ENCODE measurements around the gene NFASC. TPM values are rescaled to one million over a fixed set of nuclear protein-coding genes. Genes with fewer than 3 reads are reported as not detected.

Gene NFASC
- total RNA-seq, 1 experiment from 2014 or later, result 6.8 TPM

DNA sequence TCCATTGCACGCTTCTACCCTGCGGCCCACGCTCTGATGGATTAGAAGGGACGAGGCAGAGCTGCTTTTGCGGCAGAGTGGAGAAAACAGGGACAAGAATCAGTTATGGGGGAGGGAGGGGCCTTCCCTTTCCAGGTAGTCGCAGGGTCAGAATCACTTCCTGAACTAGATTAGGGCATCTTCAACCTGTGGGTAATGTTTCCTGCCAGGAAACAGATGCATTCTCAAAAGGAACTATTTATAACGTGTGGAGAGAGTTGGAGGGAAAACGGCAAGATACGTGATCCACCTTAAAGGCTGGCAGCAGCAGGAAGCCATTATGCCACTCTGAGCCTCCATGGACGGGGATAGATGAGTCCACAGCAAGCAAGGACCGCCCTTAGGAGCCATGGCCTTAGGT lies 112.5 kb downstream of the NFASC start:
- no peak for DNase-seq (ENCODE audit: low read depth)

DNA sequence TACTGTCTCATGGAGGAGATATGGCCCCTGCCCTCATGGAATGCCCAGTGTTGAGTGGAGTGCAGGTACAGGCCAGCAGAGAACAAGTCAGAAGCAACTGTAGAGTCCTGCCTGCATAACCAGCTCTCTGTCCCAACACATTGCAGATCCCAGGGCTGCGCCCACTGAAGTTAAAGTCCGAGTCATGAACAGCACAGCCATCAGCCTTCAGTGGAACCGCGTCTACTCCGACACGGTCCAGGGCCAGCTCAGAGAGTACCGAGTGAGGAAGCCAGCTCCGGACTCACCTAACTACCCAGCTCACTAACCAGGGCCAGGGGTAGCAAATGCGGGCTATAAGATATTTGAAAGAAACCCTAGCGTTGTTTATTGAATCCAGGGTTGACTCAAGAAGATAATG lies 113.2 kb downstream of the NFASC start:
- no peak for DNase-seq (ENCODE audit: low read depth)

DNA sequence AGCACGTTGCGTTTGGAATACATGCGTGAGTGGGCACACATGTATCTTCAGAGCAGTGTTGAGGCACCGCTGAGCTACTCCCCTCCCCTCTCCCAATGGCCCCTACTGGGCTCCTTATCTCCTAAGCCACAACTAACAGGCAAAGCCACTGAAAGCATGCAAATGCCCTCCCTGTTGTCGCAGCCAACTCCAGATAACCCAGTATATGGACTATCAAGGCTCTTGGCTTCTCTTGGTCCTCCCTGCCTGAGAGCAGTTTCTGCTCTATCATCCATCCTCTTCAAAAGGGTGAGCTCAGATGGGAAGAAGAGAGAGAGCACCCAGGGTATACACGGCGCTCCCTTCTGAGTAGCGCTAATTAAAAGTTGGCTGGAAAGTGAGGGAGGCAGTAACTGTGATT lies 113.8 kb downstream of the NFASC start:
- DNase-seq (ENCODE audit: low read depth), result no peak

DNA sequence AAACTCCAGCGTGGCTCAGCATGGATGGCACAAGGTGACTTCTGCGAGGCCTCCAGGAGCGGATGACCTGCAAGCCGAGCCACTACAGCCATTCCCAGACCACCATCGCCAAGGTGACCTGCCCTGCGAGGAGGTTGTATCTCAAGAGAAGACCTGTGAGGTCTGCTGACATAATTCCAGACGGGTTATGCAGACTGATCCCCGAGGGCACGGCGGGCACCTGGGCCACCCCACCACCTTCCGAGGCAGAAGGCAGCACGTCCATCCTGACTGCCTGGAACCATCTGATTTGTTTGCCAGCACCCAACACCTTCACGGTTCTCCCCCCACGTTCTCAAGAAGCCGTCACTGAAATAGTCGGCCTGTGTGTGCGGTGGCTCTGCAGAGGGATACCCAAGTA lies 115.5 kb downstream of the NFASC start:
- no peak for DNase-seq (ENCODE audit: low read depth)

DNA sequence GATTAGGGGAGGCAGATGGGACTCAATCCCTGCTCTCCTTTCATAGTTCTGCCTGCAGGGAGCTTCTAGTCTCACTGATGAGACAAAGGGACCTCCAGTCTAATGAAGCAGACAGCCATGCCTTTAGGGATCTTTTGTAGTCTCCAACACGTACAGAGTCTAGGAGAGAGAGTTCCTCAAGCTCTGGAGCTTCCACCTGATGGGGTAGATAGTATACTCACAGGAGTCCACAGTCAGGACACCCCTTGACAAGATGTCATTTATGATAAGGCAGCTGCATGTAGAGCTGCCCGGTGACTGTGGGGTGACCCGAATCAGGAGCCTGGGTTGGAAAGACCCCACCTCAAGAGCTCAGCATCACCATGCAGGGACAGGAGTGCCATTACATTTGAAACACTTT lies 117.0 kb downstream of the NFASC start:
- no peak for DNase-seq (ENCODE audit: low read depth)

DNA sequence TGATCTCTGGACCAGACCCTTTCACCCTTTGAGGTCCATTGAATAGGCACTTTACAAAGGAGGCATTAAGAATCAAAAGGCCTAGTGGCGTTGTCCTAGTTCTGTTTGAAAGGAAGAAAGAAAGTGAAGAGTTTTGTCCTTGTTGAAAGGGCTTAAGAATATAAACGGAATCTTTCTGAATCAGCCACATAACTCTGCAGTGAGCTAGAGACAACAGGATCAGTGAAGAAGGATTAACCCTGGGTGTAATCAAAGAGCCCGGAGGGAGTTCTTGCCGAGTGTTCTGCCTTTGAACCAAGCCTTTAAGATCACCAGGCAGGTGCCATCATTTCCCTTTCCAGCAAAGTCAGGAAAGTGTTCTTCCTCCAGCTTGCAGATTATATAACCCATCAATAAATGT lies 117.5 kb downstream of the NFASC start:
- no peak for DNase-seq (ENCODE audit: low read depth)

DNA sequence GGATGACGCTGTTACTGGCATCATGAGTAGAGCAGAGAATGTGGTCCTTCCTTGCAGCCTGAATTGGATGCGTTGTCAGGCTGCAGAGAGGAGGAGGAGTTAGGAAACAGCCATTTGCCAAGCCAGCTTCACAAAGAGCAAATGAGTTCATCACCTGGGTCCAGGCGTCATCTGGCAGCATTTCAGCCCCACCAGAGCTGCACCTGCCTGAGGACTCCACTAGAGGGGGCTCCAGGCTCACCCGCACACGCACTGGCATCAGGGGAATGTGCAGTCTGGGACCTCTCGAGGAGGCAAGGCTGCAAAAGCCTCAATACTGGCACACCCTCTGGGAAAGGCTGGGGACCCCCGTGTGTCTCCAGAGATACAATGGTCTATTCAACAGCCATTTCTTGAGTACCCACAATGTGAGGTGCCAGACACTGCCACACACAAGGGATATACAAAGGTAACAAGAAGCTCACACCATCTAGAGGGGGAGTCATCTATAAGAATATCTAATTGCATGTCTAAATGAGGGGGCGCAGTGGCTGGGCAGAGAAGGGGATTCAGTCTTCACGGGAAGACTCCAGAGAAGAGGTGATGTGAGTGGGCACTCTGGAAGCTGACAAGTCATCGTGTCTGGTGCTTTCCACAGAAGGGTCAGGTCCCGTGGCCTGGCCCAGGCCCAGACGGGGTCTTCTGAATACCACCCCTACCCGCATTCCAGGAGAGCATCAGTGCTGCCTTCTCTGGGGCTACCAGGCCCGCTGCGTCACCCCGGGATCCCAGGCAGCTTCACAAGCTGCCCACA lies 118.8 kb downstream of the NFASC start:
- DNase-seq (ENCODE audit: low read depth), result peak; percentile 37

DNA sequence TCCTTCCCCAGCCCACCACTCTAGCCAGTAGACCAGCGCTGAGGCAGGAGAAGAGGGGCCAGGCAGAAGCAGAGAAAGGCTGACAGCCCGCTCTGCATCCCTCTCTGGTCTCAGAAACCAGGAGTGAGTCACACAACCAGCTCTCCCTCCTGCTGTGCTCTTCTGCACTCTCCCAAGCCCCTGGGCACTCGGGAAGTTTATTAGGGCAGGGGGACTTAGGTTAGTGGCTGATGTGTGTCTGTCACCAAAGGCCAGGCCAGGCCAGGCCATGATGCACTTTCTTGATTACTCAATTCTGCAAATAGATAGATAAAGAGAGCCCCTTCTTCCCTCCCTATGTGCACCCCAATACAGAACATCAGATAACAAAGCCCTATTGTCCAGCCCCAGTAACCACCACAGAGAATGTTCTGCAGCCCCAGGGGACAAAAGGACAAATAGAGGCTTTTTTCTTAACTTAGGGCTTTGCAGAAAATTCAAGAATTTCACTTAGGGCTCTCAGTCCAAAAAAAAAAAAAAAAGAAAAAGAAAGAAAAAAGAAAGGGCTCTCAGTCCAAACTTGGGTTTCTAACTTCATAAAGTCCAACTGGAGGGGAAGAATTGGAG lies 119.5 kb downstream of the NFASC start:
- DNase-seq (ENCODE audit: low read depth), result peak; percentile 26

DNA sequence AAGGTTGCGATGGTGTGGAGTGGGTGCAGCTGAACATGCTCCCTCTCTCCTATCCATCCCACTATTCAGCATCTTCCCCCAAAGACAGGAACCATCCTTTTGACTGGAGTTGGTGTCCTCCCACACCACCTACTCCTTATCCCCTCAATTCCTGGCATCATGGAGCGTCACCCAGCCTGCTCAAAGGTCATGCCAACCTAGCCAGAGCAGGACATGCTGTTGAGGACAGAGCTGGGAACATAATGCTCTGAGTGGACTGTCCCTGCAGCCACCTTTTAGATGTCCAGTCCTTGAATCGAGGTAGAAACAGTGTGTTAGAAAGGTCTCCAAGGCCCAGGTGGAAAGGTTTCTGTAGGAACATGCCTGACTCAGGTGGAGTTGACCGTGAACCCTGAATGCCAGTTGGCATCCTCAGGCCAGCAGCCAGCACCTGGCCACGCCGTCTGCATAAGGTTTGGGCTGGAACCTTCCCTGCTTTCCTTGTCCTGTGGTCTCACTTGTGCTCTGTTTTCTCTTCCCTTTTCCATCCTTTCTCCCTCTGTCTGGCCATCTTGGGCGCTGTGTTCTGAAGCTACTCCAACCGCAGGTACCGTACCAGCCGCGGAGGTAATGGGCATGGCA lies 120.2 kb downstream of the NFASC start:
- DNase-seq (ENCODE audit: low read depth), result no peak

DNA sequence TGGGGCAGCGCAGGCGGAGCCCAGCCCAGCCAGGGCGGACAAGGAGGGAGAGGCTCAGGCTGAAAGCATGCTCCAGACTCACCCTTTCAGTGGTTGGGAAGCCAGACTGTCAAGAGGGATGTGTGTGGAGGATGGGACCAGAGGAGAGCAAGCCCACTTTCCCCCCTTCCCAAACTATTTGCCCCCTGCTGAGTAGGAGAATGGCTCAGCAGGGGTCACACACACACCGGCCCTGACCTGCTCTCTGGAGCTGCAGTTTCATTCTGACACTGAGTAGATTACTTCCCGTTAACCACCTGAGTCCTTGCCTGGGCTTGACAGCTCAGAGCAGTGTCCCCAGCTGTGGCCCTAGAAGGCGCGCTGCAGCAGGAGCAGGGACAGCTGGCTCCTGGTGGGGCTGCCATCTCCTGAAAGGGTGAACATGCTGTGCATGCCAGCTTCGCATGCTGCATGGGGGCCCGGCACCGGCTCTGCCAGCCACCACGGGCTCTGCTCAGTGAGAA lies 120.7 kb downstream of the NFASC start:
- no peak for DNase-seq (ENCODE audit: low read depth)

DNA sequence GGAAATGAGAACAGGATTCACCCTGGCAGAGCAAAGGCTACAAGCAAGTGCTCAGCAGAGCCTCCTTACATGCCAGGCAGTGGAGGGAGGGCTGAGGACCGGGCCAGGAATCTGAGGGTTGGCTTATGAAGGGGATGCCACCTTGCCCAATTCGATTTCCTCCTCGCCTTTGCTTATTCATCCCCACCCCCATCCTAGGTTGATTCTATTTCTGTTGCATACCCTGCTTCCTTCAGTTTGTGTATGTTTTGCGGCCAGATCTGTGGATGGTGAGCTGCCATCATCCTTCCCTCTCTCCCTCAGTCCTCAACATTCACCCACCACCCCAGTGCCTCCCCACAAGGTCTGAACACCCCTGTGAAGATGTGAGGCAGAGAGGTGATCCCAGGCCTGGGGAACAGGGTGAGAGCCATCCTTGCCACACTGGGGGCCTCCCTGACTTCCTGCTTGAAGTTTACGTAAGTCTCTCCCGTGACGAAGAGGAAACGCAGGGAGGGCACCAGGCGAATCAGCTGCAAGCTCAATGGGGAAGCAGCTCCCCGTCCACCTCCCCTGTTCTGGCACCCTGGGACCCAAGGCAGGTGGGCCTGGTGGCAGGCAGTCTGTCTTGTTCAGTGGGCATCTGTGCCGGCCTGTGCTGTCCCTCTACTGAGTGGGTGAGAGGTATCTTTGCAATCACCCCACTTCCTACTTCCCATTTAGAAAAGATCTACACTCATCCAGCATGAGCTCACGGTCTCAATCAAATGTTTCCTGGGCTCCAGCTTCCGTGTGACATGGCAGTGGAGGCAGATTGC lies 121.7 kb downstream of the NFASC start:
- no peak for DNase-seq (ENCODE audit: low read depth)

DNA sequence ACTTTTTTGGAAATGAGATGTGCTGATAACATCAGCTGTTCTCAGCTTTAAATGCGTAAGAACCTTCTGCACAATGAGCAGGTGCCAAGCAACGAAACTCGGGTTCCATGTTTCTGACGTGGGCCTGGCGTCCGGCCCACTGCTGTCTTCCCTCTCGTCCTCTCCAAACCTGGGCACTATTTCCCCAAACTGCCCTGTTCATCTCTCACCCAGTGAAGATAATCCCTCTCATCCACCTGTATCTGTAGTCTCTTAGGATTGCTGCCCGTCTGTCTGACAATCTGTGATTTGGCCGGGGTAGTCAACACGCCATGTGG lies 122.3 kb downstream of the NFASC start:
- no peak for DNase-seq (ENCODE audit: low read depth)

DNA sequence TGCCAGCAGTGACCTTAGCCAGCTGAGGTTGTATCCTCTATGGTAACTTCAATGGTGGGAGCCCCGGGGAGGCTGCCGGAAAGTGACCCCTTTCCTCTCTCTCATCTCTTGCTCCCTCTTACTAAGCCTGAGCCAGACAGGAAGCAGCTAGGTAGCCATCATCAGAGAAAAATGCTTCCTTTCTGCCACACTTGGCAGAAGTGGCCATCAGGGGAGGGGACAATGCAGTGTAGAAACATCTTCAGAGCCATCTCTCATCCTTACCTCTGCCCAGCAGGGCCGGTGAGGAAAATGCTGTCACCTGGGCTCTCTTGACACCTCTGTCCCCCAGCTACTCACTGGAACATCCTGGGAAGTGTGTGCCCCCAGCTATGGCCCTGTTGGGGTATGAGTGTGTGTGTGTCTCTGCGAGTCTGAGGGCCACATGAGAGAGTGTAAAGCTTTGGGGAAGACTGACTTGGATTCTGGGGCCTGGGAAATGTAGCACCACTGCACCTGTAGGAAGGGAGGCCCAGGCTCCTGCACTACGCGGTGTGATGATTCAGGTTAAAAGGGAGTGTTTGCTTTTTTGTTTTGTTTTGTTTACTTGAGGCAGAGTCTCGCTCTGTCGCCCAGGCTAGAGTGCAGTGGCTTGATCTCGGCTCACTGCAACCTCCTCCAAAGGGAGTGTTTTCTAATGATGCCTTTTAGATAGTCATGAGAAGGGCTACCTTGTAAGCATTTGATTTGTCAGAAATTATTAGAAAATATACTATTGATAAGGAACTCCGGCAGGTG lies 123.6 kb downstream of the NFASC start:
- no peak for DNase-seq (ENCODE audit: low read depth)

DNA sequence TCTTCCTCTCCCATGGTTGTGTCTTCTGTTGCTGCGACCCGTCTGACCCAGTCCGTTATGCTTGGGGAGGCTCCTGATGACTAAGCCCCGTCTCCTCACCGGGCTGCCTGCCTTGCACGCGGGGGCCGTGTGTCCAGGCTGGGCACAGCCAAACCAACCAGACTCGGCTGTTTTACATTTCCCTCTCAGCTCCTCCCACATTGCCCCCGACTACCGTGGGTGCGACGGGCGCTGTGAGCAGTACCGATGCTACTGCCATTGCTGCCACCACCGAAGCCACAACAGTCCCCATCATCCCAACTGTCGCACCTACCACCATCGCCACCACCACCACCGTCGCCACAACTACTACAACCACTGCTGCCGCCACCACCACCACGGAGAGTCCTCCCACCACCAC lies 126.3 kb downstream of the NFASC start:
- peak; percentile 7 for DNase-seq (ENCODE audit: low read depth)

DNA sequence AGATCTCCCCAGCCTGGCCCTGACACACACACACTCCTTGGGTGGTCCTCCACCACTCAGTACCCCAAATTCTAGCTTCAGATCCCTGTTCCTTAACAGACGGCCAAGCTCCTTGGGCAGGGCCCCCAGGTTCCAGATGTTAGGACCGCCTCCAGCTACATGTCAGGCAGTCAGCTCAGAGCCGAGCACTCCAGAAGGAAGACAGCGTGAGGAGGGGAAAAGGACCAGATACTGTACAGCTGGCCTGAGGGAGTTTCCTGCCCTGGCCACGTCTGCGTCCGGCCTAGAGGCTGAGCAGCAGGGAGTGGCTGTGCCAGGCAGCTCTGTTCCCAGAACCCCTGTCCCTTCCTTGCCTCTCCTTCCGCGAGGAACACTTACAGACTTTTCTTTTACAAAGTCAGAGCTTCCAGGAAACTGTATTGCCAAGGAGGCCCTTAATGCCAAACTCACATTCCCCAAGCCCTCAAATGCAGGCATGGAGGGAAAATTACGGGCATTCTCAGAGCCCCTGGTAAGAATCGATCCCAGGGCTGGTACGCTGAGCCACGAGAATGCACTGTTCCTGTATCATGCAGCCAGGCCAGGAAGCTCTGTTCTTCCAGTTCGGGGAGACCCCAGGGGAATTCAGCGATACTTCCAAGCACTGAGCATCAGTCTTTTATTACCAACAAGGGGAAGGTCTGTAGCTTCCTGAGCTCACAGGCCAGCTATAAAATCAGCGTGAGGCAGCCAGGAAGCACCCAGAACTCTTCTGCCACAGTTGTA lies 127.1 kb downstream of the NFASC start:
- no peak for DNase-seq (ENCODE audit: low read depth)

DNA sequence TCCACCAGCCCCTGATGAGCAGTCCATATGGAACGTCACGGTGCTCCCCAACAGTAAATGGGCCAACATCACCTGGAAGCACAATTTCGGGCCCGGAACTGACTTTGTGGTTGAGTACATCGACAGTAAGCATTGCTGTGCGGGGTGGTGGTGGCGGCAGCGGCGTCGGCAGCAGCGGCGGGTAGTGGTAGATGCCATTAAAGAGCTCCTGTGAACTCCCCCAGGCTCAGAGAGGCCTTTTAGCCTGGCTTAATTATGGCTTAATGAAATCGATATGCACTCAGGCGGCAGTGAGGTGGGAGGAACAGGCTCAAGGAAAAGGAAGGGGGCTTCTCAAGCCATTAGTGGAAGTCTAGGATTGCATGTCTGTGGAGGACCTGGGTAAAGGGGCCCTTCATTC lies 130.5 kb downstream of the NFASC start:
- no peak for DNase-seq (ENCODE audit: low read depth)

DNA sequence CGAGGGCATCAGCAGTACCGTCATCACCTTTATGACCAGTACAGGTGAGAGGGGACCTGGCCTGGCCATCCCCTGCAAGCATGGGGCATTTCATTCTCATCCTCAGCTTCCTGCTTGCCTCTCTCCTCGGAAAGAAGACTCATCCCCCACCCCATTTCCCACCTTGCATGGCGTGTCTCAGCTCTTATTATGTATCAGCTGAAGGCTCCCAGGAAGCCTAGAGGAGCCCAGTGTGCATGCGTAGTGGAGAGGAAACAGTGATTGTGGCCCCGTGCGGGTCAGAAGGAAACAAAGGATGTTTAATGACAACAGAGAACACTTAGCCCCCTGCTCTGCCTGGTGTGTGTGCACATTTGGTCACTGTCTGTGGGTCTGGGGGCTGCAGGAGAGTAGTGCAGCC lies 132.0 kb downstream of the NFASC start:
- no peak for DNase-seq (ENCODE audit: low read depth)

DNA sequence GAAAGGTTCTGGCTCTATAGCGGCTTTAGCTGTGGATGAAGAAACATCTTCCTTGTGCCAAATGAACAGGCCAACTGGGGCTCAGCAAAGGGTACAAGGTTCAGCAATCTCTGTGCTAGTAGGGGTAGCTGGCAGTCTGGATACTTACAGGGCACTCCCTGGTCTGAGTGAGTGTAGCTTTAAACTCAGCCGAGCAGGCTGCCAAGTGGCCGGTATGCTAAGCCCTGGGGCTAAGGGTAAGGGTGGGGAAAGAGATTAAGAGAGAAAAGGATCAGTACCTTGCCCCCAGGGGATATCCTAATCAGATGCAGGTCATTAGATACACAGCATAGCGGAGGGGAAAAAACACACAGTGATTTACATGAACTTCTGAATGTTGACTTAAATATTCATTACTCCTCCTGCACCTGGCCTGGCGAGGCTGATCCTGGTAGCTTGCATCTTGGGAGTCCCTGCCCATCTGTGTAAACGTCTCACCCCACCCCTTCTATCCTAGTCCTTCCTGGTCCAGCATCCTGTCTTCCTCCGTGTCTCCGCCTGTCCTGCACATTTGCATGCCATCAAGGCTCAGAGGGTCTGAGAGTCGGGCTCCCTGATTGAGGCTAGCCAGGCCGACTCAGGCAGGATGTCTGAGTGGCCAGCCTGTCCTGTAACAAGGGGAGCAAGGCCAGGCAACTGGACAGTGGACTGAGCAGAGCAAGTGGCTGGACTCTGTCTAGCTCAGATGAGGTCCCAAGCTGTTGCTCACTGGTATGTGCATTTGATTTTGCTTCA lies 132.9 kb downstream of the NFASC start:
- DNase-seq (ENCODE audit: low read depth), result no peak

DNA sequence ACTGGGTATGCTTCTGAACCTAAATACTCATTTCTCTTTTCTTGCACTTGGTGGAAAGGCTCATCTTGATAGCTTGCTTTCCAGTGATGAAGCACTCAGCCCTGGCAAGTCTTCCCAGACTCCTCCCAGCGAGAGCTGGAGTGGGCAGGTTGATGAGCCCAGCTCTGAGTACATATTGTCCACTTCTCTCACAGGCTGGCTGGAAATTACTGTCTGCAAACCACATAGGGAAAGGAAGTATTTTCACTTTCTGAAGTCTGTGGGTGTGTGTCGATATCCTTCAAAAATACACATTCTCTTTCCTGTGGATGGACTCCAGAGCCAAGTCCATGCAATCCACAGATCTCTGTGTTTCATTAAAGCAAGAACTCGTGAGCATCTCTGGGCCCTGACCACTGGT lies 133.7 kb downstream of the NFASC start:
- no peak for DNase-seq (ENCODE audit: low read depth)

DNA sequence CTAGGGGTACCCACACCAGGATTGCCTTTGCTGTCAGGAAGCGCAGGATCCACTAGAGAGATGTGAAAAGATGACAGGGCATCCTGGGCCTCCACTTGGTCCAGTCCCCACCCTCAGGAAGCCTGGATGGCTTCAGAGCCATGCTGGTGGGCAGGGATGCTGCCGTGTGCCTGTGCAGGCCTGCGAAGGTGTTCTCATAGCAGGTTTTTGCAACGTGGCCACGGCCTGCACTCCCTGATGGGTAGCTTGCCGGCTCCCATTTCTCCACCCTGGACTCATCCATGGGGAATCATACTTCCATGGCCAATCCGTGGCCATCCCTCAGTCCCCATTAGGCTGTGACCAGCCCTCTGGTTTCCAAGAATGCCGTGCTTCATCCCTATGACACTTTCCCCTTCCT lies 138.2 kb downstream of the NFASC start:
- no peak for DNase-seq (ENCODE audit: low read depth)
